NCI-H748 (cell line): ENCODE data around the gene RPTN.

Experiments used
- DNase-seq: peaks from one replicate; lab custom pipeline; 2025; ENCODE audit not compliant: unreplicated experiment; lab: John Stamatoyannopoulos, UW

Gene RPTN

DNA sequence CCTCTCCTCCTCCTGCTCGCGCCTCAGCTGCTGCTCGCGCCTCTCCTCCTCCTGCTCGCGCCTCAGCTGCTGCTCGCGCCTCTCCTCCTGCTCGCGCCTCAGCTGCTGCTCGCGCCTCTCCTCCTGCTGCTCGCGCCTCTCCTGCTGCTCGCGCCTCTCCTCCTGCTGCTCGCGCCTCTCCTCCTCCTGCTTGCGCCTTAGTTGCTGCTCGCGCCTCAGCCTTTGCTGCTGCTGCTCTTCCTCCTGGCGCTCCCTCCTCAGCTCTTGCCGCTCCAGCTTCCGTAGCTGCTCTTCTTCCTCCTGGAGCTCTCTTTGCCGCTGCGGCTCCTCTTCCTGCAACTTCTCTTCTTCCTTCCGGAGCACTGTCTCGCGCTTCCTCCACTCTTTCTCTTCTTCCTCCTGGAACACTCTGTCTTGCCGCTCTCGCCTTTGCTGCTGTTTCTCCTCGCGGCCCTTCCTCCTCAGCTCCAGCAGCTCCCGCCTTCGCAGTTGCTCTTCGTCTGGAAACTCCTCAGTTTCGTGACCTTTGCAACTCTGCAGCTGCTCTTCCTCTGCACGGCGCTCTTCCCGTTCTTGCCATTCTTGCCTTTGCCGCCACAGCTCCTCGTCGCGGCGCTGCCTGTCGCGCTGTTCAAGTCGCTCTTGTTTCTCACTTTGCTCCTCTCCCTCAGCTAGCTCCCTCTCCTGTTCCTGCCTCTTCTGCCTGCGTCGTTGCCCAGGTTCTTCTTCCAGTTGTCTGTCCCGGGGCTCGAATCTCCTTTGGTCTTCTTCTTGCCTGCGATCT is 46.7 kb downstream of the RPTN start:
- DNase-seq: peak; percentile 40

GRCh38 chr1:152111515-152111968 is 47.5 kb downstream of the RPTN start:
- peak; percentile 86 for DNase-seq

DNA sequence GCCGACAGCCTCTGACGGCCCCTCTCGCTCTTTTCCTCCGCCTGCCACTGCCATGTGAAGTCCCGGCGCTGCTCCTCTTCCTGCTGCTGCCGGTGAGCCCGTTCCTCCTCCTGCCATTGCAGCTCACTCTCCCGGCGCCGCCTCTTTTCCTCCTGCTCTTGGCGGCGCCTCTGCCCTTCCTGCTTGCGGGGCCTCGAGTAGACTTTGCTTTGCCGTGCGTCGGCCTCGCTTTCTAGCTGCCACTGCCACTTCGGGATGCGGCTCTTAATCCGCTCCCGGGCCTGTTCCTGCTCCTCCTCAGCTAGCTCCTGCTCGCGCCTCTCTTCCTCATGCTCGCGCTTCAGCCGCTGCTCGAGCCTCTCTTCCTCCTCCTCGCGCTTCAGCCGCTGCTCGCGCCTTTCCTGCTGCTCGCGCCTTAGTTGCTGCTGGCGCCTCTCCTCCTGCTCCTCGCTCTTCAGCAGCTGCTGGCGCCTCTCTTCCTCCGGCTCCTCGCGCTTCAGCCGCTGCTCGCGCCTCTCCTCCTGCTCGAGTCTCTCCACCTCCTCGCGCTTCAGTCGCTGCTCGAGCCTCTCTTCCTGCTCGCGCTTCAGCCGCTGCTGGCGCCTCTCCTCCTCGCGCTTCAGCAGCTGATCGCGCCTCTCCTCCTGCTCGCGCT is 48.0 kb downstream of the RPTN start:
- DNase-seq: peak; percentile 86

DNA sequence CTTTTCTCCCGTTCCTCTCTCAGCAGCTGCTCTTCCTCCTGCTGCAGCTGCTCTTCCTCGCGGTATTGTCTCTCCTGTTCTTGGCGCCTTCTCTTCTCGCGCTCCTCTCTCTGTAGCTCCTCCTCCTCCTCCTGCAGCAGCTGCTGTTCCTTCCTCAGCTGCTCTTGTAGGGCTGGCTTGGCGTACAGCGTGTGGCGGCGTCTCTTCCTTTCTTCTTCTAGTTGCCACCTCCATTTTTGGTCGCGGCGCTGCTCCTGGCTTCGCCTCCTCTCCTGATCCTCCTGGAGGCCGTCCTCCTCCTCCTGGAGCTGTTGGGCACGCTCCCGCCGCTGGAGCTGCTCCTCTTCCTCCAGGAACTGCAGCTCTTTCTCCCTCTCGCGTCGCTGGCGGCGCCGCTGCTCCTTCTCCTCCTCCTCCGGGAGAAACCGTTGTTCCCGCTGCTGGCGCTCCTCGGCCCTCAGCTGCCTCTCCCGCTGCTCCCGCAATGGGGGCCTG is 48.6 kb downstream of the RPTN start:
- DNase-seq: peak; percentile 83

GRCh38 chr1:152109998-152110294 is 49.1 kb downstream of the RPTN start:
- peak; percentile 30 for DNase-seq

- DNase-seq: no peak
These were observed 49.6 kb downstream of the RPTN start for GRCh38 chr1:152109231-152109997.

DNA sequence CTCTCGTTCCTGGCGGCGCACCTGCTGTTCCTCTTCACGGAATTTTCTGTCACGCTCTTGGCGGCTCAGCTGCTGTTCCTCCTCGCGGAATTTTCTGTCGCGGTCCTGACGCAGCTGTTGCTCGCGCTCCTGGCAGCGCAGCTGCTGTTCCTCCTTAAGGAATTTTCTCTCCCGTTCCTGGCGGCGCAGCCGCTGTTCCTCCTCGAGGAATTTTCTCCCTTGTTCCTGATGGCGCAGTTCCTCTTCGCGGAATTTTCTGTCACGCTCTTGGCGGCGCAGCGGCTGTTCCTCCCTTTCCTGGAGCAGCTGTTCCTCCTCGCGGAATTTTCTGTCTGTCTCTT is 50.2 kb downstream of the RPTN start:
- no peak for DNase-seq

DNA sequence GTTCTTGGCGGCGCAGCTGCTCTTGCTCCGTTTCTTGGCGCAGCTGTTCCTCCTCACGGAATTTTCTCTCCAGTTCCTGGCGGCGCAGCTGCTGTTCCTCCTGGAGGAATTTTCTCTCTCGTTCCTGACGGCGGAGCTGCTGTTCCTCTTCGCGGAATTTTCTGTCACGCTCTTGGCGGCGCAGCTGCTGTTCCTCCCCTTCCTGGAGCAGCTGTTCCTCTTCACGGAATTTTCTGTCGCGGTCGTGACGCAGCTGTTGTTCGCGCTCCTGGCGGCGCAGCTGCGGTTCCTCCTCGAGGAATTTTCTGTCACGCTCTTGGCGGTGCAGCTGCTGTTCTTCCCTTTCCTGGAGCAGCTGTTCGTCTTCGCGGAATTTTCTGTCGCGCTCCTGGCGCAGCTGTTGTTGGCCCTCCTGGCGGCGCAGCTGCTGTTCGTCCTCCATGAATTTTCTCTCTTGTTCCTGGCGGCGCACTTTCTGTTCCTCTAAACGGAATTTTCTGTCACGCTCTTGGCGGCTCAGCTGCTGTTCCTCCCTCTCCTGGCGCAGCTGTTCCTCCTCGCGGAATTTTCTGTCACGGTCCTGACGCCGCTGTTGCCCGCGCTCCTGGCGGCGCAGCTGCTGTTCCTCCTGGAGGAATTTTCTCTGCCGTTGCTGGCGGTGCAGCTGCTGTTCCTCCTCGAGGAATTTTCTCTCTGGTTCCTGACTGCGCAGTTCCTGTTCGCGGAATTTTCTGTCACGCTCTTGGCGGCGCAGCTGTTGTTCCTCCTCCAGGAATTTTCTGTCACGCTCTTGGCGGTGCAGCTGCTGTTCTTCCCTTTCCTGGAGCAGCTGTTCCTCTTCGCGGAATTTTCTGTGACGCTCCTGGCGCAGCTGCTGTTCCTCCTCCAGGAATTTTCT is 50.8 kb downstream of the RPTN start:
- no peak for DNase-seq

- DNase-seq: no peak
These were observed 51.7 kb downstream of the RPTN start for GRCh38 chr1:152107031-152107983.

- DNase-seq: no peak
These were observed 54.2 kb downstream of the RPTN start for GRCh38 chr1:152104854-152105253.
